Natural killer cell treated with Interleukin-12 subunit alpha and Interleukin-12 subunit beta and Interleukin-15 and Interleukin-18, amount 100 ng/mL, for 72 hours (primary cell): Measurements from ENCODE around the gene DDX10. TPM values are rescaled to one million over a fixed set of nuclear protein-coding genes. Genes with fewer than 3 reads are reported as not detected.
"Not testable (repeated sequence)": the region's sequence is repeated elsewhere in the genome, so short reads cannot be mapped to it uniquely, and the experiment has no call there.

Experiments
- ATAC-seq, 2 donors: fragments of 150-1000 bp; cut with Tn5 transposase in 1 of 2; sonication (Bioruptor Pico), chemical (Tn5 transposase) in 1 of 2; 2 replicates each; pipeline ENCODE4 v1.10.0; 2021
- DNase-seq: peaks from one replicate; pipeline ENCODE4 v3.0.0; 2022; ENCODE audit warnings: low spot score
- H3K27ac Mint-ChIP-seq, 2 donors: 1 replicate in 1 of 2; 2 replicates in 1 of 2; pipeline ENCODE4 v1.8.0; 2022; ENCODE audit warnings: mixed read lengths in 2 of 2, mild to moderate bottlenecking in 1 of 2, moderate library complexity in 1 of 2
- H3K27me3 Mint-ChIP-seq, 2 donors: 1 replicate in 1 of 2; 2 replicates in 1 of 2; pipeline ENCODE4 v1.8.0; 2022; ENCODE audit warnings: mixed read lengths in 2 of 2
- H3K36me3 Mint-ChIP-seq: one replicate; pipeline ENCODE4 v1.8.0; 2022; ENCODE audit warnings: mixed read lengths
- H3K4me1 Mint-ChIP-seq, 2 donors: 1 replicate in 1 of 2; 2 replicates in 1 of 2; pipeline ENCODE4 v1.8.0; 2022; ENCODE audit warnings: low read depth in 2 of 2, mixed read lengths in 2 of 2, mild to moderate bottlenecking in 1 of 2
- H3K4me3 Mint-ChIP-seq: one replicate; pipeline ENCODE4 v1.8.0; 2022; ENCODE audit warnings: mixed read lengths
- H3K9me3 Mint-ChIP-seq: 2 replicates; pipeline ENCODE4 v1.8.0; 2022; ENCODE audit warnings: mixed read lengths
- total RNA-seq, 2 donors: library from RNA; stranded (reverse); gene quantifications; one replicate each; pipeline ENCODE4 v1.2.3, GENCODE V29; 2022

The DDX10 gene
- total RNA-seq, 2 donors from 2014 or later, result 39.2 to 84.1 TPM

DNA sequence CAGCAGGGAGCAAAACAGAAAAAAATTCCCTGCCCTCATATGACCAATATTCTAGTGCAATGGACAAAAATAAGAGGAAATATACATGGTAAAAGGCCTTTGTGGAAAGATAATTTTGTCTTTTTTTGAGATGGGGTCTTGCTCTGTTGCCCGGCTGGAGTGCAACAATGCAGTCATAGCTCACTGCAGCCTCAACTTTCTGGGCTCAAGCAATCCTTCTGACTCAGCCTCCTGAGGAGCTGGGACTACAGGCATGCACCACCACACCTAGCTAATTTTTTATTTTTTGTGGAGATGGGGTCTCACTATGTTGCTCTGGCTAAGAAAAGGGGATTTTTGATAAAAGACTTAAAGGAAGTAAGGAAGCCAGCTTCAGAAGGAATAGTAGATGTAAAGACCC is 25.7 kb upstream of the DDX10 start:
- no peak for ATAC-seq
- H3K36me3 Mint-ChIP-seq, result no peaks in the 10 kb centered on the region
- H3K27me3 Mint-ChIP-seq, result peaks cover 9 to 38% of the 10 kb centered on the region in 2 donors
- no peaks in the 10 kb centered on the region for H3K4me1 Mint-ChIP-seq
- H3K27ac Mint-ChIP-seq, result no peak overlapping the region
- H3K9me3 Mint-ChIP-seq, result no peaks in the 10 kb centered on the region
- DNase-seq, result no peak
- no peak overlapping the region for H3K4me3 Mint-ChIP-seq

DNA sequence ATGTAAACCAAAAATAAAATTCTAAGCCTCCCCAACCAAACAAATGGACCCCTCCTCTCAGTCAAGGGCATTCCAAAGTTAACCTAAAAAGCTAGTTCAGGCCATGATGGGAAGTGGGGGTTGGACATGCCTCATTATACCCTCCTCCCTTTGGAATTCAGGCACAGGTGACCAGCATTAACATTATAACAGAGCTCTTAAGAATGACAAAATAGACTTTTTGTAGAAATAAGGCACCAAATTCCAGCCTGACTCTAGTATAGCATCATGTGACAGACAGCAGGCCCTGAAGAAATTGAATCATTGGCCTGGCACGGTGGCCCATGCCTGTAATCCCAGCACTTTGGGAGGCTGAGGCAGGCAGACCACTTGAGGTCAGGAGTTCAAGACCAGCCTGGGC is 23.1 kb upstream of the DDX10 start:
- not testable (repeated sequence) for H3K9me3 Mint-ChIP-seq, ATAC-seq, H3K36me3 Mint-ChIP-seq, H3K4me1 Mint-ChIP-seq, DNase-seq, H3K27ac Mint-ChIP-seq, H3K4me3 Mint-ChIP-seq
- peaks cover 9 to 26% of the 10 kb centered on the region in 2 donors for H3K27me3 Mint-ChIP-seq

DNA sequence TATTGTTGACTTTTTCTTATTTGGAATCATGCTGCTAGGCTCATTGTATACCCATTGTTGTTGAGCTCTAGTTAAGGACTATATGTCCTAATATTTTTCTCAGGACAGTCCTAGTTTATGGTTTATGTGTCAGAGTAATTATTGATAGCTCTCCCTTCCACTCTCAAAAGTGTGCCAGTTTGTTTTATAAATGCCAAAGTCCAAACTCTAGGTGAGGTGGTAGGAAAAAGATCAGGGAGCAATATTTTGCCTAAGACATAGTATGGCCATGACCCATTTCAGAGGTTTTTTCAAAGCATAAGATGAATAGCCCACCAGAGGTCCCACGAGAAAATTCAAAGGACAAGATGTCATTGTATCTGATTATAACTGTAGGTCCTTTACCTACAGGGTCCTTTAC is 20.9 kb upstream of the DDX10 start:
- H3K4me1 Mint-ChIP-seq, result no peaks in the 10 kb centered on the region
- ATAC-seq (no peak), DNase-seq (no peak)

DNA sequence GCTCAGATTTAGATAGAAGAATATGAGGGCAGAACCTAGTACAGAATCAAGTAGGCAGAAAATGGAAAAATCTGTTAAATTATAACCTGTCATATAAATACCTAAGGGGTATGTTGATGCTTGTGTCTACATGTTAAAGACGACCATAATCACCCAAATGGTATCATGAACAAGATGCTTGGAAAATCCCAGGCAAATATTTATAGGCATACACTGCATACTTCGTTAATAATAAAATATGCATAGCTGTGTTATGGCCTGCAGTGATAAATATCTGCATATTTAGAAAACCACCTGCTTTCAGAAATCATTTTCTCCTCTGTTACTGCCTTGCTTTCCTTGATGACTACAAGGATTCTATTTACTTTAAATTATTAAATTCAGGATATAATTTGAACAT is 18.9 kb upstream of the DDX10 start:
- DNase-seq (no peak), ATAC-seq (no peak)
- H3K4me1 Mint-ChIP-seq, result no peaks in the 10 kb centered on the region
- H3K9me3 Mint-ChIP-seq, result no peaks in the 10 kb centered on the region
- no peak overlapping the region for H3K27ac Mint-ChIP-seq
- H3K4me3 Mint-ChIP-seq, result no peak overlapping the region
- H3K36me3 Mint-ChIP-seq, result no peaks in the 10 kb centered on the region
- H3K27me3 Mint-ChIP-seq, result peaks cover 3 to 19% of the 10 kb centered on the region in 2 donors

More for the DNA sequence above, 20.9 kb upstream of the DDX10 start:
- H3K4me3 Mint-ChIP-seq, result no peak overlapping the region
- H3K9me3 Mint-ChIP-seq, result no peaks in the 10 kb centered on the region
- peaks cover 3 to 14% of the 10 kb centered on the region in 2 donors for H3K27me3 Mint-ChIP-seq
- no peak overlapping the region for H3K27ac Mint-ChIP-seq
- H3K36me3 Mint-ChIP-seq, result no peaks in the 10 kb centered on the region

DNA sequence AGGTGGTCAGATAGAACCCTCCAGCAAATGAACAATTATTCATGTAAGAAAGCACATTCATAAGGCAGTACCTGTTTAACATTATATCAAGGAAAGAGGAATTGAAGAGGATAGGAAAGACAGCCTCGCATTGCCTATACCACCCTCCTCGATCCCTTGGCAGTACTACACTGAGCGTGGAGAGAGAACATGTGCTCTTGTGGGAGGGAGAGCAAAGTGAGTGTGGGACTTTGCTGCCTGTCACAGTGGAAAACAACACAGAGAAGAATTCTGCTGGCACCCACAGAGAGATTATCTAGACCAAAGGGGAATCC is 17.5 kb upstream of the DDX10 start:
- H3K4me1 Mint-ChIP-seq, result no peaks in the 10 kb centered on the region
- H3K4me3 Mint-ChIP-seq, result no peak overlapping the region
- H3K27me3 Mint-ChIP-seq, result peaks cover 3 to 21% of the 10 kb centered on the region in 2 donors
- H3K27ac Mint-ChIP-seq, result no peak overlapping the region
- no peaks in the 10 kb centered on the region for H3K9me3 Mint-ChIP-seq
- H3K36me3 Mint-ChIP-seq, result no peaks in the 10 kb centered on the region
- ATAC-seq, result no peak
- DNase-seq, result no peak

DNA sequence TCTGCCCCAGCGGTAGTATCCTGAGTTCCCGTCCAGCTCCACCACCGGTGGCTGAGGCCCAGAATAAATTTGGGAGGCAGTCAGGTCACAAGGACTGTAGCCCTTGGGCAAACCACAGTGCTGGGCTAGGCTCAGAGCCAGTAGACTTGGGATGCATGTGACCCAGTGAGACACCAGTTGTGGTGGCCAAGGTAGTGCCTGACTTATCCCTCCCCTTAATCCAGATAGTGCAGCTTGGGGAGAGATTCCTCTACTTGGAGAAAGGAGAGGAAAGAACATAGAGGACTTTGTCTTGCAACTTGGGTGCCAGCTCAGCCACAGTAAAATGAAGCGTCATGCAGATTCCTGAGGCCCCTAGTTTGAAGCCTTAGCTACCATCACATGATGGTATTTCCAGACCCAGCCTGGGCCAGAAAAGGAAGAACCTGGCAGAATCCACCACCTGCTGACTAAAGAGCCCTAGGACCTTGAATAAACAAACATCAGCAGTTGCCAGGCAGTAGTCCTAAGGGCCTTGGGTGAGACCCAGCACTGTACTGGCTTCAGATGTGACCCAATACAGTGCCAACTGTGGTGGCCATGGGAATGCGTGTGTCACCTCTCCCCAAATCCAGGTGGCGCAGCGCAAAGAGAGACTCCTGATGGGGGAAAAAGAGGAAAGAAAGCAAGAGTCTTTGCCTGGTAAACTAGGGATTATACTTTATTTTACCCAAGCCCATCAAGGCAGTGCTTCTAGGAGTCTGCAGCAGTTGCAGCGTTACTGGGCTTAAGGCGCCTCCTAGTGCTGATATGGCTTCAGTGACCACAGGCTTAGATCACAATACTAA is 17.0 kb upstream of the DDX10 start:
- ATAC-seq, result peak; percentile 74 to 79
- peaks cover 4 to 26% of the 10 kb centered on the region in 2 donors for H3K27me3 Mint-ChIP-seq
- H3K27ac Mint-ChIP-seq, result no peak overlapping the region
- no peak overlapping the region for H3K4me3 Mint-ChIP-seq
- H3K36me3 Mint-ChIP-seq, result no peaks in the 10 kb centered on the region
- H3K4me1 Mint-ChIP-seq, result no peaks in the 10 kb centered on the region
- DNase-seq, result peak; percentile 64
- H3K9me3 Mint-ChIP-seq, result no peaks in the 10 kb centered on the region

DNA sequence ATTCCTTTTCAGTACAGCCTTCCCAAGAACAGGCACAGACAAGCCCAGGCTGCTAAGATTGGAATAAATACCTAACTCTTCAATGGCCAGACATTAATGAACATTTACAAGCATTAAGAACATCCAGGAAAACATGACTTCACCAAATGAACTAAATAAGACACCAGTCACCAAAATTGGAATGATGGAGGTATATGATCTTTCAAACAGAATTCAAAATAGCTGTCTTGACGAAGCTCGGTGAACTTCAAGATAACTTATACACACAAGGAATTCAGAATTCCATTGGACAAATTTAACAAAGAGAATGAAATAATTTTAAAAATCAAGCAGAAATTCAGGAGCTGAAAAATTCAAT is 16.4 kb upstream of the DDX10 start:
- Mint-ChIP-seq H3K9me3 (no peaks in the 10 kb centered on the region), H3K4me1 (no peaks in the 10 kb centered on the region), H3K36me3 (no peaks in the 10 kb centered on the region), H3K27ac (no peak overlapping the region), H3K4me3 (no peak overlapping the region), H3K27me3 (peaks cover 9 to 30% of the 10 kb centered on the region in 2 donors)
- DNase-seq (no peak), ATAC-seq (no peak)

DNA sequence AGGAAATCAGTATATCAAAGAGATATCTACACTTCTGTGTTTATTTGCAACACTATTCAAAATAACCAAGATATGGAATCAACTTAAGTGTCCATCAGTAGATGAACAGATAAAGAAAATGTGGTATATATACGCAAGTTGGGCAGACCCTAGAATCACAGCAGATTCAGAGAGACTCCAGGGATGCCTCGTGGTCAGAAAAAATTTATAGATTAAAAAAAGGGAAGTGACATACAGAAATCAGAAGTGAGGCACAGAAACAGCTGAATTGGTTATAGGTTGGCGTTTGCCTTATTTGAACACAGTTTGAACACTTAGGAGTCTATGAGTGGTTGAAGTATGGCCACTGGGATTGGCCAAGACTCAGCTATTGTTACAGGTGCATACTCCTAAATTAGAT is 10.8 kb upstream of the DDX10 start:
- not testable (repeated sequence) for H3K4me3 Mint-ChIP-seq, H3K36me3 Mint-ChIP-seq, H3K4me1 Mint-ChIP-seq, H3K27ac Mint-ChIP-seq, H3K9me3 Mint-ChIP-seq, ATAC-seq, DNase-seq
- H3K27me3 Mint-ChIP-seq, result peaks cover 11 to 22% of the 10 kb centered on the region in 2 donors

DNA sequence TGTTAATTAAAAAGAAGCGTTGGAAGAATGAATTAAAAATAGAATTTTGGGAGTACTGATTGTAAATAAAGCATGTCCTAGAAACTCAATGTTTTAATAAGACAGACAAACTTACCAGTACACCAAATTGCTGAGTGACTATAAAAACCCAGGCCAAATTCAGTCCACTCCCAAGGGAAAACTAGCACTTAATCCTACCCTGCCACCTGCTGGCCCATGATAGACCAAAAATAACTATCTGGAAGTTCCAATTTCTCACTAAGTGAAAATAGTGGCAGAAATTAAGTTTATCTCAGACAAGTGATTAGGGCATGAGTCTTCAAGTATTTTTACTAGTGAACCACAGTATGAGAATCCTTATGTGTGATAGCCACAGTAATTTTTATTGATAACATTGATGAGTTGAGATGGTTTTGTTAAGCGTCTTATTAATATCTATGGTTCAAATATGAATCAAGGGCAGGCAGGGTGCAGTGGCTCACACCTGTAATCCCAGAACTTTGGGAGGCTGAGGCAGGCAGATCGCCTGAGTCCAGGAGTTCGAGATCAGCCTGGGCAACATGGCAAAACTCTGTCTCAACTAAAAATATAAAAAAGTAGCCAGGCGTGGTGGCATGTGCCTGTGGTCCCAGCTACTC is 9.8 kb upstream of the DDX10 start:
- no peak for DNase-seq
- H3K4me3 Mint-ChIP-seq, result no peak overlapping the region
- H3K27me3 Mint-ChIP-seq, result peaks cover 11% of the 10 kb centered on the region in 2 donors
- no peaks in the 10 kb centered on the region for H3K4me1 Mint-ChIP-seq
- no peaks in the 10 kb centered on the region for H3K9me3 Mint-ChIP-seq
- H3K36me3 Mint-ChIP-seq, result no peaks in the 10 kb centered on the region
- ATAC-seq, result no peak
- H3K27ac Mint-ChIP-seq, result no peak overlapping the region

DNA sequence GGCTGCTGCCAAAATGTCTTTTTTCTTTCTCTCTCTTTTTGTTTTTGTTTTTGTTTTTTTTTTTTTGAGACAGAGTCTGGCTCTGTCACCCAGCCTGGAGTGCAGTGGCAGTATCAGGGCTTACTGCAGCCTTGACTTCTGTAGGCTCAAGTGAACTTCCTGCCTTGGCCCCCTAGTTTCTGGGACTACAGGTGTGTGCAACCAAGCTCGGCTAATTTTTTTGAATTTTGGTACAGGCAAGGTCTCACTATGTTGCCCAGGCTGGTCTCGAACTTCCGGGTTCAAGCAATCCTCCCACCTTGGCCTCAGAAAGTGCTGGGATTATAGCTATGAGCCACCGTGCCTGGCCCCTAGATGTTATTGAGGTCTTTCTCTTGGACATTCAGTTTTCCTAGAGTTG is 2.2 kb upstream of the DDX10 start:
- peaks cover 6% of the 10 kb centered on the region for H3K36me3 Mint-ChIP-seq
- DNase-seq (no peak), ATAC-seq (no peak)
- no peak overlapping the region for H3K27ac Mint-ChIP-seq
- no peaks in the 10 kb centered on the region for H3K9me3 Mint-ChIP-seq
- no peak overlapping the region for H3K4me3 Mint-ChIP-seq
- no peaks in the 10 kb centered on the region for H3K27me3 Mint-ChIP-seq
- peaks cover 20 to 27% of the 10 kb centered on the region in 2 donors for H3K4me1 Mint-ChIP-seq

DNA sequence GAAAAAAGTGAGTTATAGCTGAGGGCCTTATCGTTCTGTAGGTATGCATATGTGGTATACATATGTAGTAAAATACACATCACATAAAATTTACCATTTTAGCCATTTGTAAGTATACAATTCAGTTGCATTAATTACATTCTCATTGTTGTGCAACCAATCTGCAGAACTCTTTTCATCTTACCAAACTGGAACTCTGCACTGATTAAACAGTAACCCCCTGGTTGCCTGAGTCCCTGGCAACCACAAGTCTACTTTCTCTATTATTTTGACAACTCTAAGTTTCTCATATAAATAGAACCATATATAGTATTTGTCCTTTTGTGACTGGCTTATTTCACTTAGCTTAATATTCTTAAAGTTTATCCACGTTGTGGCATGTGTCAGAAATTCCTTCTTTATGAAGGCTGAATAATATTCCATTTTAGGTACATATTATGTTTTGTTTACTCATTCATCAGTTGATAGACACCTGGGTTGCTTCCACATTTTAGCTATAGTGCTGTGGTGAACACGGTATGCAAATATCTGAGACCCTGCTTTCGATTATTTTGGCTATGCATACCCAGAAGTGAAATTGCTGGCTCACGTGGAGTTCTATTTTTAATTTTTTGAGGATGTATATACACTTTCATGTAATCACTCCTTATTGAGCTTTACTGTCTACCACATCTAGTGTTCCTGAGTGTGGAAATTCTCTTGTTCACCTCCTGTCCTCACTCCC is 1.6 kb upstream of the DDX10 start:
- no peak for DNase-seq
- Mint-ChIP-seq H3K36me3 (peaks cover 6% of the 10 kb centered on the region), H3K27me3 (no peaks in the 10 kb centered on the region), H3K27ac (no peak overlapping the region), H3K9me3 (no peaks in the 10 kb centered on the region), H3K4me3 (no peak overlapping the region), H3K4me1 (peaks cover 22 to 31% of the 10 kb centered on the region in 2 donors)
- no peak for ATAC-seq

DNA sequence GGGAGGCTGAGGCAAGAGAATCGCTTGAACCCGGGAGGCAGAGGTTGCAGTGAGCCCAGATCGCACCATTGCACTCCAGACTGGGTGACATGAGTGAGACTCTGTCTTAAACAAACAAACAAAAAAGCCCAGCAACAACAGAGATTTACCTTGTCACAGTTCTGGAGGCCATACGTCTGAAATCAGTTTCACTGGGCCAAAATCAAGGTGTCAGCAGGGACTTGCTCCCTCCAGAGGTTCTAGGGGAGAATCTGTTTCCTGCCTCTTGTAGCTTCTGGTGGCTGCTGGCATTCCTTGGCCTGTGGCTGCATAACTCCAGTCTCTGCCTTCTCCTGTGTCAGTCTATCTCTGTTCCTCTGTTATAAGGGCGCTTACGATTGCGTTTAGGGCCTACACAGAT is 1.5 kb downstream of the DDX10 start:
- peaks cover 6% of the 10 kb centered on the region for H3K36me3 Mint-ChIP-seq
- peak overlapping the region; percentile 95 for H3K4me3 Mint-ChIP-seq
- ATAC-seq, result no peak
- no peaks in the 10 kb centered on the region for H3K27me3 Mint-ChIP-seq
- peak overlapping the region; percentile 91 to 98 for H3K27ac Mint-ChIP-seq
- H3K9me3 Mint-ChIP-seq, result no peaks in the 10 kb centered on the region
- H3K4me1 Mint-ChIP-seq, result peaks cover 36 to 56% of the 10 kb centered on the region in 2 donors
- no peak for DNase-seq

DNA sequence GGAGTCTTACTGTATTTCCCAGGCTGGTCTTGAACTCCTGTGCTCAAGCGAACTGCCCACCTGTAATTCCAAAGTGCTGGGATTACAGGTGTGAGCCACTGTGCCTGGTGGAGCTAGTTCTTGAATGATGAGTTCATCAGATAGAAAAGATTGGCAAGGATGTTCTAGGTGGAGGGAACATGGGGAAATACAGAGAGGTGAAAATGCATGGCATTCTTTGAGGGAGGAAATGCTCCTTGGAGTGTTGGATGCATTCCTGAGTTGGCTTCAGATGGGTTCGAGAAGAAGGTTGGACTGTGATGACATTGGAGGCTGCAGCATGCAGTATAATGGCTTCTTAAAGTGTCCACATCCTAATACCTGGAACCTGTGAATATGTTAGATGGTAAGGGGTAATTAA is 4.4 kb downstream of the DDX10 start:
- H3K27me3 Mint-ChIP-seq, result no peaks in the 10 kb centered on the region

DNA sequence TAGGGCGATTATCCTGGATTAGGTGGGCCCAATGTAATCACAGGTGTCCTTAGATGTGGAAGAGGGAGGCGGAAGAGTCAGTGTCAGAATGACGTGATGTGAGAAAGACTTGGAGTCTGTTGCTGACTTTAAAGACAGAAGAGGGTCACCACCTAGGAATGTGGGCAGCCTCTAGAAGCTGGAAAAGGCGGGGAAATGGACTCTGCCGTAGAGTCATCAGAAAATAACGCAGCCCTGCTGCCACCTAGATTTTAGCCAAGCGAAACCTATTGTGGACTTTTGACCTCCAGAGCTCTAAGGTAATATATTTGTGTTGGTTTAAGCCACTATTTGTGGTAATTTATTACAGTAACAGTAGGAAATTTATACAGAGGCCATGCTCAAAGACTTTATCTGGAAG is 4.8 kb downstream of the DDX10 start:
- no peak overlapping the region for H3K27ac Mint-ChIP-seq
- H3K4me1 Mint-ChIP-seq, result peaks cover 38 to 51% of the 10 kb centered on the region in 2 donors
- DNase-seq, result no peak

More for the DNA sequence above, 4.4 kb downstream of the DDX10 start:
- Mint-ChIP-seq H3K27ac (no peak overlapping the region), H3K4me3 (no peak overlapping the region), H3K36me3 (peaks cover 6% of the 10 kb centered on the region), H3K4me1 (peaks cover 38 to 56% of the 10 kb centered on the region in 2 donors), H3K9me3 (no peaks in the 10 kb centered on the region)
- no peak for DNase-seq
- no peak for ATAC-seq

More for the DNA sequence above, 4.8 kb downstream of the DDX10 start:
- ATAC-seq, result no peak
- H3K36me3 Mint-ChIP-seq, result peaks cover 9% of the 10 kb centered on the region
- no peaks in the 10 kb centered on the region for H3K27me3 Mint-ChIP-seq
- no peak overlapping the region for H3K4me3 Mint-ChIP-seq
- H3K9me3 Mint-ChIP-seq, result no peaks in the 10 kb centered on the region
